HG02588 (cell line): Measurements from ENCODE around the gene RASGRP1.
"Not testable (repeated sequence)": the region's sequence is repeated elsewhere in the genome, so short reads cannot be mapped to it uniquely, and the experiment has no call there.

Experiments
- ATAC-seq: cut with Tn5 transposase; IDR thresholded peaks from one replicate; pipeline ENCODE4 v1.9.1; 2021; ENCODE audit warnings: mild to moderate bottlenecking, moderate library complexity; ENCODE audit not compliant: unreplicated experiment

RASGRP1 gene

GRCh38 chr15:38564557-38565286 lies at the start of gene RASGRP1:
TSS of gene RASGRP1 (minus strand) at chr15:38564814. CDS start at chr15:38564628, 186 bp downstream.
- ATAC-seq, result peak; percentile 61

GRCh38 chr15:38613085-38613484 lies 48.5 kb upstream of the RASGRP1 start:
- no peak for ATAC-seq

- ATAC-seq, result no peak
These were observed 47.7 kb upstream of the RASGRP1 start for GRCh38 chr15:38612159-38612863.

GRCh38 chr15:38611228-38611627 lies 46.6 kb upstream of the RASGRP1 start:
- peak; percentile 29 for ATAC-seq

GRCh38 chr15:38610748-38611147 lies 46.1 kb upstream of the RASGRP1 start:
- ATAC-seq, result peak; percentile 48

- ATAC-seq, result no peak
These were observed 44.6 kb upstream of the RASGRP1 start for GRCh38 chr15:38609097-38609738.

- ATAC-seq, result no peak
These were observed 44.1 kb upstream of the RASGRP1 start for GRCh38 chr15:38608682-38609081.

GRCh38 chr15:38605744-38606143 lies 41.1 kb upstream of the RASGRP1 start:
- no peak for ATAC-seq

GRCh38 chr15:38603672-38604071 lies 39.1 kb upstream of the RASGRP1 start:
- ATAC-seq, result no peak

- no peak for ATAC-seq
These were observed 38.5 kb upstream of the RASGRP1 start for GRCh38 chr15:38602910-38603670.

- ATAC-seq, result no peak
These were observed 35.6 kb upstream of the RASGRP1 start for GRCh38 chr15:38600236-38600635.

GRCh38 chr15:38598749-38599148 lies 34.1 kb upstream of the RASGRP1 start:
- ATAC-seq, result no peak

GRCh38 chr15:38597219-38597800 lies 32.7 kb upstream of the RASGRP1 start:
- ATAC-seq, result no peak

- ATAC-seq, result no peak
These were observed 28.9 kb upstream of the RASGRP1 start for GRCh38 chr15:38593524-38593923.

GRCh38 chr15:38589502-38589901 lies 24.9 kb upstream of the RASGRP1 start:
- ATAC-seq, result no peak

GRCh38 chr15:38588672-38589071 lies 24.1 kb upstream of the RASGRP1 start:
- no peak for ATAC-seq

GRCh38 chr15:38587214-38587613 lies 22.6 kb upstream of the RASGRP1 start:
- ATAC-seq, result no peak

GRCh38 chr15:38586005-38586404 lies 21.4 kb upstream of the RASGRP1 start:
- ATAC-seq, result not testable (repeated sequence)

GRCh38 chr15:38578626-38579025 lies 14.0 kb upstream of the RASGRP1 start:
- no peak for ATAC-seq

- ATAC-seq, result no peak
These were observed 12.9 kb upstream of the RASGRP1 start for GRCh38 chr15:38577424-38577987.
